ENCODE measurements around the gene FGD2. TPM values are rescaled to one million over a fixed set of nuclear protein-coding genes. Genes with fewer than 3 reads are reported as not detected.

The FGD2 gene
- total RNA-seq, 1 experiment from 2014 or later: 0.19 TPM

GRCh38 chr6:37008484-37009465 lies 3.3 kb downstream of the FGD2 start:
- no peak overlapping the region for H3K27ac Mint-ChIP-seq (ENCODE audit: unreplicated experiment)
- intact Hi-C loops (cut with micrococcal nuclease; ENCODE audit: unreplicated experiment): no loop called here

GRCh38 chr6:37010402-37010892 lies 5.0 kb downstream of the FGD2 start:
- DNase-seq: no peak
- intact Hi-C loops (cut with micrococcal nuclease; ENCODE audit: unreplicated experiment): no loop called here
- Mint-ChIP-seq H3K27ac (ENCODE audit: unreplicated experiment) (no peak overlapping the region), H3K27me3 (ENCODE audit: unreplicated experiment) (peaks cover 31% of the 10 kb centered on the region), H3K9me3 (ENCODE audit: low read depth, unreplicated experiment) (no peaks in the 10 kb centered on the region), H3K36me3 (ENCODE audit: insufficient read depth, unreplicated experiment) (no peaks in the 10 kb centered on the region), H3K4me3 (ENCODE audit: low read depth, unreplicated experiment) (no peak overlapping the region), H3K4me1 (ENCODE audit: low read depth, unreplicated experiment) (no peaks in the 10 kb centered on the region)
- BruUV-seq (replicated peaks): no TSS peak
- CTCF ChIA-PET: no interaction called here
- TF ChIP-seq CTCF (IDR thresholded peaks at IDR 0.05; ENCODE audit: unreplicated experiment): no peak

More at GRCh38 chr6:37008484-37009465, 3.3 kb downstream of the FGD2 start:
- DNase-seq: no peak
- Mint-ChIP-seq H3K9me3 (ENCODE audit: low read depth, unreplicated experiment) (no peaks in the 10 kb centered on the region), H3K36me3 (ENCODE audit: insufficient read depth, unreplicated experiment) (no peaks in the 10 kb centered on the region), H3K4me1 (ENCODE audit: low read depth, unreplicated experiment) (no peaks in the 10 kb centered on the region), H3K27me3 (ENCODE audit: unreplicated experiment) (peaks cover 31% of the 10 kb centered on the region), H3K4me3 (ENCODE audit: low read depth, unreplicated experiment) (no peak overlapping the region)
- no TSS peak for BruUV-seq (replicated peaks)
- CTCF ChIA-PET: interaction anchor here (0.7 kb wide), 1 partner anchor 65 kb away, joined by 3 read pairs; no protein-coding TSS in a partner anchor
- TF ChIP-seq CTCF (IDR thresholded peaks at IDR 0.05; ENCODE audit: unreplicated experiment): no peak

- peaks cover 26% of the 10 kb centered on the region for H3K27me3 Mint-ChIP-seq (ENCODE audit: unreplicated experiment)
- no TSS peak for BruUV-seq (replicated peaks)
- DNase-seq: no peak
- CTCF ChIA-PET: no interaction called here
- H3K27ac Mint-ChIP-seq (ENCODE audit: unreplicated experiment): no peak overlapping the region
- no peak overlapping the region for H3K4me3 Mint-ChIP-seq (ENCODE audit: low read depth, unreplicated experiment)
- intact Hi-C loops (cut with micrococcal nuclease; ENCODE audit: unreplicated experiment): no loop called here
- no peaks in the 10 kb centered on the region for H3K9me3 Mint-ChIP-seq (ENCODE audit: low read depth, unreplicated experiment)
- TF ChIP-seq CTCF (IDR thresholded peaks at IDR 0.05; ENCODE audit: unreplicated experiment): no peak
- H3K4me1 Mint-ChIP-seq (ENCODE audit: low read depth, unreplicated experiment): no peaks in the 10 kb centered on the region
- H3K36me3 Mint-ChIP-seq (ENCODE audit: insufficient read depth, unreplicated experiment): no peaks in the 10 kb centered on the region
Measured at GRCh38 chr6:37011656-37012378, 6.4 kb downstream of the FGD2 start.

- H3K27ac Mint-ChIP-seq (ENCODE audit: unreplicated experiment): no peak overlapping the region
- BruUV-seq (replicated peaks): no TSS peak
- H3K36me3 Mint-ChIP-seq (ENCODE audit: insufficient read depth, unreplicated experiment): peaks cover 6% of the 10 kb centered on the region
- no peaks in the 10 kb centered on the region for H3K9me3 Mint-ChIP-seq (ENCODE audit: low read depth, unreplicated experiment)
- H3K4me3 Mint-ChIP-seq (ENCODE audit: low read depth, unreplicated experiment): no peak overlapping the region
- no peak for TF ChIP-seq CTCF (IDR thresholded peaks at IDR 0.05; ENCODE audit: unreplicated experiment)
- peaks cover 13% of the 10 kb centered on the region for H3K4me1 Mint-ChIP-seq (ENCODE audit: low read depth, unreplicated experiment)
- CTCF ChIA-PET: no interaction called here
- H3K27me3 Mint-ChIP-seq (ENCODE audit: unreplicated experiment): peaks cover 6% of the 10 kb centered on the region
- intact Hi-C loops (cut with micrococcal nuclease; ENCODE audit: unreplicated experiment): no loop called here
- no peak for DNase-seq
Measured at GRCh38 chr6:37013516-37014491, 8.3 kb downstream of the FGD2 start.
